Measurements from ENCODE around the gene LIFR.
"Not testable (repeated sequence)": the region's sequence is repeated elsewhere in the genome, so short reads cannot be mapped to it uniquely, and the experiment has no call there.

DNA sequence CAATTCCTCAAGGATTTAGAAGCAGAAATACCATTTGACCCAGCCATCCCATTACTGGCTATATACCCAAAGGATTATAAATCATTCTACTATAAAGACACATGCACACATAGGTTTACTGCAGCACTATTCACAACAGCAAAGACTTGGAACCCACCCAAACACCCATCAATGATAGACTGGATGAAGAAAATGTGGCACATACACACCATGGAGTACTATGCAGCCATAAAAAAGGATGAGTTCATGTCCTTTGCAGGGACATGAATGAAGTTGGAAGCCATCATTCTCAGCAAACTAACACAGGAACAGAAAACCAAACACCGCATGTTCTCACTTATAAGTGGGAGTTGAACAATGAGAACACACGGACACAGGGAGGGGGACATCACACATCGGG is 39.8 kb downstream of the LIFR start:
- TF ChIP-seq, protein P1, sequence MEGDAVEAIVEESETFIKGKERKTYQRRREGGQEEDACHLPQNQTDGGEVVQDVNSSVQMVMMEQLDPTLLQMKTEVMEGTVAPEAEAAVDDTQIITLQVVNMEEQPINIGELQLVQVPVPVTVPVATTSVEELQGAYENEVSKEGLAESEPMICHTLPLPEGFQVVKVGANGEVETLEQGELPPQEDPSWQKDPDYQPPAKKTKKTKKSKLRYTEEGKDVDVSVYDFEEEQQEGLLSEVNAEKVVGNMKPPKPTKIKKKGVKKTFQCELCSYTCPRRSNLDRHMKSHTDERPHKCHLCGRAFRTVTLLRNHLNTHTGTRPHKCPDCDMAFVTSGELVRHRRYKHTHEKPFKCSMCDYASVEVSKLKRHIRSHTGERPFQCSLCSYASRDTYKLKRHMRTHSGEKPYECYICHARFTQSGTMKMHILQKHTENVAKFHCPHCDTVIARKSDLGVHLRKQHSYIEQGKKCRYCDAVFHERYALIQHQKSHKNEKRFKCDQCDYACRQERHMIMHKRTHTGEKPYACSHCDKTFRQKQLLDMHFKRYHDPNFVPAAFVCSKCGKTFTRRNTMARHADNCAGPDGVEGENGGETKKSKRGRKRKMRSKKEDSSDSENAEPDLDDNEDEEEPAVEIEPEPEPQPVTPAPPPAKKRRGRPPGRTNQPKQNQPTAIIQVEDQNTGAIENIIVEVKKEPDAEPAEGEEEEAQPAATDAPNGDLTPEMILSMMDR (IDR thresholded peaks at IDR 0.05; ENCODE audit: poor library complexity, severe bottlenecking) = not testable (repeated sequence)
- not testable (repeated sequence) for TF ChIP-seq RAD21 (conservative IDR thresholded peaks at IDR 0.05); EP300 (conservative IDR thresholded peaks at IDR 0.05; ENCODE audit: poor library complexity, severe bottlenecking)

Data from neural cell (in vitro differentiated cells).